Smooth muscle cell (in vitro differentiated cells): ENCODE results near the gene CDH22. TPM values are rescaled to one million over a fixed set of nuclear protein-coding genes. Genes with fewer than 3 reads are reported as not detected.

Experiments used
- DNase-seq: peaks from one replicate; lab custom pipeline; 2025; ENCODE audit not compliant: unreplicated experiment; lab: John Stamatoyannopoulos, UW
- H2AFZ ChIP-seq: fragments of 200-600 bp; sonication (generic); 2 replicates; pipeline ENCODE4 v1.6.0; 2016; ENCODE audit warnings: antibody characterized with exemption, low read depth, mild to moderate bottlenecking
- H3F3A ChIP-seq: fragments of 200-600 bp; sonication (generic); 2 replicates; pipeline ENCODE4 v1.6.0; 2017; ENCODE audit warnings: antibody characterized with exemption, low read depth
- H3K27ac ChIP-seq: fragments of 200-600 bp; sonication (generic); 2 replicates; pipeline ENCODE4 v1.5.1; 2016; ENCODE audit warnings: low read depth, mild to moderate bottlenecking
- H3K27me3 ChIP-seq: fragments of 200-600 bp; sonication (generic); 2 replicates; pipeline ENCODE4 v1.6.1; 2016; ENCODE audit warnings: low read depth, mild to moderate bottlenecking
- H3K36me3 ChIP-seq: fragments of 200-600 bp; sonication (generic); 2 replicates; pipeline ENCODE4 v1.5.1; 2016; ENCODE audit warnings: low read depth
- H3K4me1 ChIP-seq: fragments of 200-600 bp; sonication (generic); 2 replicates; pipeline ENCODE4 v1.5.1; 2016; ENCODE audit warnings: low read depth
- H3K4me2 ChIP-seq: fragments of 200-600 bp; sonication (generic); 2 replicates; pipeline ENCODE4 v1.6.0; 2016; ENCODE audit warnings: mild to moderate bottlenecking
- H3K4me3 ChIP-seq: fragments of 200-600 bp; sonication (generic); 2 replicates; pipeline ENCODE4 v1.5.1; 2016; ENCODE audit warnings: mild to moderate bottlenecking
- H3K79me2 ChIP-seq: fragments of 200-600 bp; sonication (generic); 2 replicates; pipeline ENCODE4 v1.6.0; 2016; ENCODE audit warnings: low read depth, mild to moderate bottlenecking
- H3K9ac ChIP-seq: fragments of 200-600 bp; sonication (generic); 2 replicates; pipeline ENCODE4 v1.6.0; 2016; ENCODE audit warnings: low read depth
- H3K9me3 ChIP-seq: fragments of 200-600 bp; sonication (generic); replicated peaks from 2 replicates; pipeline ENCODE4 v1.5.1; 2016; ENCODE audit warnings: low read depth
- H4K20me1 ChIP-seq: fragments of 200-600 bp; sonication (generic); 2 replicates; pipeline ENCODE4 v1.6.0; 2016; ENCODE audit warnings: low read depth
- WGBS: methylation state at CpG from one replicate; pipeline ENCODE4 v1.1.7; 2016; ENCODE audit warnings: low lambda C conversion rate; 5-methylcytosine and 5-hydroxymethylcytosine counted together
- polyA plus RNA-seq: library from polyadenylated mRNA; unstranded; fragments of >200 nt; fragmentation: Nextera tagmentation; extraction: Ambion mirVana; gene quantifications from 2 replicates; pipeline ENCODE4 v1.2.1, GENCODE V29; 2016
- total RNA-seq: library from RNA; depleted of rRNA; stranded (reverse); fragments of >200 nt; gene quantifications from 2 replicates; pipeline ENCODE4 v1.2.3, GENCODE V29; 2014
- TF ChIP-seq, protein P1 (sequence below): fragments of 200-600 bp; sonication (generic); IDR thresholded peaks from 2 replicates; pipeline ENCODE4 v1.5.1; 2017; ENCODE audit warnings: borderline replicate concordance, mild to moderate bottlenecking, antibody characterized with exemption; ENCODE audit not compliant: insufficient read depth, poor library complexity, severe bottlenecking

CDH22 gene
- total and polyA plus RNA-seq, 2 experiments from 2014 or later, result not detected

DNA sequence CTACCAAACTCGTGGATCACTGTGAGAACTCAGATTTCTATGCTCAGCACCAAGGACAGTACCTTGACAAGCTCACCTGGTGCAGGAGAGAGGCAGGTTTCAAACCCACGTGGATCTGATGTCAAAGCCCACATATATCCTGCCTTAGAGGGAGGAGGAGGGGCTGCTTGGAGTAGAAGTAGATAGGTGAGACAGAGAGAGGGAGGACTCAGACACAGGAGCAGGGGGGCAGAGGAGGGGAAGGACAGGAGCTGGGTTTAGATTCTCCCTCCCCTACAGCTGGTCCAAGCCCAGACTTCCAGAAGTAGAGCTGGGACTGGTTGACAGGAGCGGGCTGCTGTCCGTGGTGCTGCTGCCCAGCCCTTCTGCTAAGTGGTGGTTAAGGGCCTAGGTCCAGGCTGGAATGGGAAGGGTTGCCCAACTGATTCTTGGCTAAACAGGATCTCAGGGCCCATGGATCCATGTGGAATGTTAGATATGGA is 77.5 kb downstream of the CDH22 start:
- peaks cover 29% of the 10 kb centered on the region for H3K27me3 ChIP-seq
- H2AFZ ChIP-seq, result no peak overlapping the region
- TF ChIP-seq, protein P1, sequence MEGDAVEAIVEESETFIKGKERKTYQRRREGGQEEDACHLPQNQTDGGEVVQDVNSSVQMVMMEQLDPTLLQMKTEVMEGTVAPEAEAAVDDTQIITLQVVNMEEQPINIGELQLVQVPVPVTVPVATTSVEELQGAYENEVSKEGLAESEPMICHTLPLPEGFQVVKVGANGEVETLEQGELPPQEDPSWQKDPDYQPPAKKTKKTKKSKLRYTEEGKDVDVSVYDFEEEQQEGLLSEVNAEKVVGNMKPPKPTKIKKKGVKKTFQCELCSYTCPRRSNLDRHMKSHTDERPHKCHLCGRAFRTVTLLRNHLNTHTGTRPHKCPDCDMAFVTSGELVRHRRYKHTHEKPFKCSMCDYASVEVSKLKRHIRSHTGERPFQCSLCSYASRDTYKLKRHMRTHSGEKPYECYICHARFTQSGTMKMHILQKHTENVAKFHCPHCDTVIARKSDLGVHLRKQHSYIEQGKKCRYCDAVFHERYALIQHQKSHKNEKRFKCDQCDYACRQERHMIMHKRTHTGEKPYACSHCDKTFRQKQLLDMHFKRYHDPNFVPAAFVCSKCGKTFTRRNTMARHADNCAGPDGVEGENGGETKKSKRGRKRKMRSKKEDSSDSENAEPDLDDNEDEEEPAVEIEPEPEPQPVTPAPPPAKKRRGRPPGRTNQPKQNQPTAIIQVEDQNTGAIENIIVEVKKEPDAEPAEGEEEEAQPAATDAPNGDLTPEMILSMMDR, result no peak
- H3K36me3 ChIP-seq, result no peaks in the 10 kb centered on the region
- H3K4me3 ChIP-seq, result no peak overlapping the region
- no peaks in the 10 kb centered on the region for H4K20me1 ChIP-seq
- no peaks in the 10 kb centered on the region for H3K9me3 ChIP-seq
- whole genome bisulfite sequencing, result 3% methylated on average over 4 of the region's 4 CpGs
- no peak overlapping the region for H3K4me2 ChIP-seq
- H3F3A ChIP-seq, result no peaks in the 10 kb centered on the region
- no peak overlapping the region for H3K27ac ChIP-seq
- no peaks in the 10 kb centered on the region for H3K4me1 ChIP-seq
- DNase-seq, result no peak
- no peaks in the 10 kb centered on the region for H3K79me2 ChIP-seq
- H3K9ac ChIP-seq, result no peak overlapping the region

DNA sequence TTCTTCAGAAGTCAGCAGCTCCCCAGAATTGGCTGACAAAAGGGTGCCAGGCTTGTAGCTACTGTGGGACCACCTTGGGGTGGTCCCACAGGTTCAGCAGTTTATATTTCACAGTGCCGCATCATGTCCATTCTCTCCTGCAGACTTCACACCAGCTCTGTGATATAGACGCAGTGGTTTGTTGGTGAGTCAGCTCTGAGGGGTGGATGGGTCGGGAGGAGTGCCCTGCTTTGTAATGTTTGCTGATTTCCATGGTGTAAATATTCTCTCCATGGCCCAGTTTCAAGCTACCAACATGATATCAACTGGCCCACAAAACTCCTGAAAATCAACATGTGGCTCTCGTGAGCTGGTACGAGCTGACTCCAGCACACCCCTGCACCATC is 78.2 kb downstream of the CDH22 start:
- 82% methylated on average over 5 of the region's 5 CpGs for WGBS
- Histone ChIP-seq H3K4me2 (no peak overlapping the region), H3K4me3 (no peak overlapping the region), H3K4me1 (no peaks in the 10 kb centered on the region), H3K79me2 (no peaks in the 10 kb centered on the region), H3F3A (no peaks in the 10 kb centered on the region), H2AFZ (no peak overlapping the region), H3K9me3 (no peaks in the 10 kb centered on the region), H3K27ac (no peak overlapping the region), H3K9ac (no peak overlapping the region), H4K20me1 (no peaks in the 10 kb centered on the region), H3K36me3 (no peaks in the 10 kb centered on the region), H3K27me3 (peaks cover 29% of the 10 kb centered on the region)
- TF ChIP-seq, protein P1, result no peak
- no peak for DNase-seq

DNA sequence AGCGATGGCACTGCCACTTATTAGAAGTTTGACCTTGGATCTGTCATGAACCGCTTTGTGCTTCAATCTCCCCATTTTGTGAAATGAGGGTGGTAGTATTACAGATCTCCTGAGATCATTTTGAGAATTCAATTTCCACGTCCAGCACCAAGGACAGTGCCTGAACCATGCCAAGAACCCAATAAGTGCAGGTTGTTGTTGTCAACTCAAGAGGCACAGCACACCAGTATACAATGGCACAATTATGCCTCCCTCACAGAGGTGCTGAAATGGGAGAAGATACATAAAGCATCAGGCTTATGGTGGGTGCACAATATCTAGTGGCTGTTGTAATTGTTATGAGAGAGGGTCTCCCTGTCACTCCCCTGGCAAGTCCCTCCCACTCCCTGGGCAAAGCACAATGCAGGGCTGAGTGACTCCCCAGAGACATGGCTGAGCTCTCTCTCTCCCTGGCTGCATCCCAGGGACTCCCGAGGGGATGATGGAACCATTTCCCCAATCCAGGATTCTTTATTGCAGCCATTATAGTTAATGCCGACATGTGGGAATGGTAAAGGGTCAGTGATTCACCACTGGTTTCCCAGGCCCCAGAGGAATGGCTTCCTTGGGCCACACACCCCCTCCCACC is 78.7 kb downstream of the CDH22 start:
- DNase-seq, result no peak
- no peaks in the 10 kb centered on the region for H3K36me3 ChIP-seq
- no peak overlapping the region for H3K9ac ChIP-seq
- no peak overlapping the region for H3K27ac ChIP-seq
- peaks cover 33% of the 10 kb centered on the region for H3K27me3 ChIP-seq
- H3K4me3 ChIP-seq, result no peak overlapping the region
- no peak overlapping the region for H3K4me2 ChIP-seq
- H3F3A ChIP-seq, result no peaks in the 10 kb centered on the region
- H4K20me1 ChIP-seq, result no peaks in the 10 kb centered on the region
- H3K79me2 ChIP-seq, result no peaks in the 10 kb centered on the region
- H3K4me1 ChIP-seq, result no peaks in the 10 kb centered on the region
- 56% methylated on average over 5 of the region's 5 CpGs for WGBS
- H3K9me3 ChIP-seq, result no peaks in the 10 kb centered on the region
- no peak overlapping the region for H2AFZ ChIP-seq
- TF ChIP-seq, protein P1, result no peak

DNA sequence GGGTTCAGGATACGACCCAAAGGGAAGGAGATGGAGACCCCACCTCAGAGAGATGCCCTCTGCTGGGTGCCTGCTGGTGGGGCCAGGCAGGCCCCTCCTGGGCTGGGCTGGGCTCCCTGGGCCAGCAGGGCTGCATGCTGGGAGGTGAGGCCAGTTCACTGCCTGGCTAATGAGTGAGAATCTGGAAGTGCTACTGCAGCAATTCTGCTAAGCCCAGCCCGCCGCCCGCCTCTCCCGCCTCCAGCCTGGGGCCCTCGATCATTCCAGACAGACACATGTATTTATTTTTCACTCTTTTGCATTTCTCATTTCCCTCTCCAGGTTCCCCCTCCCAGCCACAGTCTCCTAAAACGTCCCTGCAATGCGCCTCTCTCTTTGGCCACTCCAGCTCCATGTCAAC is 79.6 kb downstream of the CDH22 start:
- Histone ChIP-seq H3K79me2 (no peaks in the 10 kb centered on the region), H3K4me3 (no peak overlapping the region), H2AFZ (no peak overlapping the region), H3K9ac (no peak overlapping the region), H3F3A (no peaks in the 10 kb centered on the region), H3K27me3 (peaks cover 34% of the 10 kb centered on the region), H3K4me1 (no peaks in the 10 kb centered on the region), H3K36me3 (no peaks in the 10 kb centered on the region), H3K9me3 (no peaks in the 10 kb centered on the region), H3K4me2 (no peak overlapping the region), H4K20me1 (no peaks in the 10 kb centered on the region), H3K27ac (no peak overlapping the region)
- no peak for DNase-seq
- WGBS, result 73% methylated on average over 3 of the region's 8 CpGs
- TF ChIP-seq, protein P1, result no peak
